GM12892 (cell line): ENCODE results near the gene ATP6V1G3.

Source experiments
- POLR2AphosphoS5 ChIP-seq: IDR thresholded peaks from 2 replicates; pipeline ENCODE4 v1.6.1; 2011; ENCODE audit warnings: low read depth, low read length, control low read depth
- TAF1 ChIP-seq: IDR thresholded peaks from 2 replicates; pipeline ENCODE4 v1.6.1; 2011; ENCODE audit warnings: low read depth, mild to moderate bottlenecking, control low read depth, low read length, borderline replicate concordance

GRCh38 chr1:198498881-198499280 is 41.6 kb downstream of the ATP6V1G3 start:
- TF ChIP-seq POLR2AphosphoS5 = no peak
- no peak for TF ChIP-seq TAF1
